Measurements from ENCODE around the gene PJVK. TPM values are rescaled to one million over a fixed set of nuclear protein-coding genes. Genes with fewer than 3 reads are reported as not detected.

PJVK gene
- 2.4 and 3.2 TPM in 2 replicates for total RNA-seq

GRCh38 chr2:178450774-178451525, at the start of gene PJVK, which contains the start of gene PRKRA:
PJVK (plus strand) TSS chr2:178451378; CDS start chr2:178453410, 2,032 bp downstream.
PRKRA (minus strand) TSS chr2:178451175; CDS start chr2:178451030, 145 bp downstream.

GRCh38 chr2:178478439-178479274, 27.5 kb downstream of the PJVK start, which contains the start of gene FKBP7:
FKBP7 (minus strand) TSS chr2:178478600; CDS start chr2:178478499, 101 bp downstream.

GRCh38 chr2:178480227-178481181, 29.3 kb downstream of the PJVK start, which contains the start of gene PLEKHA3:
PLEKHA3 (plus strand) TSS chr2:178480457; CDS start chr2:178480870, 413 bp downstream.

Other genes with a start within 250 kb of the PJVK start
- 61.2 and 63.9 TPM in 2 replicates for gene PRKRA, start 203 bp upstream of the PJVK start, total RNA-seq
- 0.68 and 4.0 TPM in 2 replicates for gene FKBP7, start 27.2 kb downstream of the PJVK start, total RNA-seq
- gene PLEKHA3, start 29.1 kb downstream of the PJVK start, total RNA-seq: 5.5 and 9.6 TPM in 2 replicates

Measured in nasal cavity respiratory epithelium epithelial cell of viscerocranial mucosa (primary cell).